ENCODE measurements around the gene MAPKAP1.

The MAPKAP1 gene

DNA sequence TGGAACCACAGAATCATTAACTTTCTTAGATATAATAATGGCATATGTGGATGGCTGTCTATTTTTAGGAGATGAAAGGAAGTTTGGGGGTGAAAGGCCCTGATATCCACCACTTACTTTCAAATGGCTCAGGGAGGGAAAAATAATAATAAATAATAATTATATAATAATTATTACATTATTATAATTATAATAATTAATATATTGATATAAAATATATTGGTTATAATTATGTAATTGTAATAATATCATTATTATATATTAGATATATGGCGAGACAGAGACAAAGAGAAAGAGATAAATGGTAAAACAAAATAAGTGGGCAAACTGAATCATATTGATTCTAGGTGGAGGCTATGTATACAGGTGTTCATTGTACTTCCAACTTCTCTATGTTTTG is 308.8 kb downstream of the MAPKAP1 start:
- no peak for DNase-seq (ENCODE audit: low read depth in 2 of 2, low spot score in 1 of 2)

- no peak for DNase-seq (ENCODE audit: low read depth in 2 of 2, low spot score in 1 of 2)
Observed at GRCh38 chr9:125397736-125398135, 309.3 kb downstream of the MAPKAP1 start.

DNA sequence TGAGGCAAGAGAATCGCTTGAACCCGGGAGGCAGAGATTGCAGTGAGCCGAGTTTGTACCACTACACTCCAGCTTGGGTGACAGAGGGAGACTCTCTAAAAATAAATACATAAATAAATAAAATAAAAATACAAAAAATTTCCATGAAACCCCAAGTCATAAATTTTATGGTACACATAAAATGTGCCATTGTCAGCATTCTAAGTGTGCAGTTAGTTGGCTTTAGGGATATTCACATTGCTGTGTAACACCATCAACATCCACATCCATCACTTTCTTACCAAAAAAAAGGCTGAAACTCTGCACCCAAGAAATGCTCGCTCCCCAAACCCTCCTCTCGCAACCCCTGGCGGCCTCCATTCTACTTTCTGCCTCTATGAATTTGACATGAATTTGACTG is 310.2 kb downstream of the MAPKAP1 start:
- DNase-seq (ENCODE audit: low read depth in 2 of 2, low spot score in 1 of 2): no peak

DNA sequence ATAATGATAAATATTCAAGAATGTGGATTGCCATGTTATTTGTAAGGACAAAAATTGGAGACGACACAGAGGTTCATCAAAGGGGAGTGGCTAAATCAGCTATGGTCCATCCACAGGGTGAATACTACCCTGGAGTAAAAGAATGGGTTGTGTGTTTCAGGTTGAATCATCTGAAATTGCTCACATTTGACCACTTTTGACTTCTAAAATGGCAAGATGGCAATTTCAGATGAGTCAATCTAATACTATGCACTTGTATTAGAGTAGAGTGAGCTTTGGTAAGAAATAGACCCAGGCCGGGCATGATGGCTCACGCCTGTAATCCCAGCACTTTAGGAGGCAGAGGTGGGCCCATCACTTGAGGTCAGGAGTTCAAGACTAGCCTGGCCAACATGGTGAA is 313.6 kb downstream of the MAPKAP1 start:
- no peak for DNase-seq (ENCODE audit: low read depth in 2 of 2, low spot score in 1 of 2)

DNA sequence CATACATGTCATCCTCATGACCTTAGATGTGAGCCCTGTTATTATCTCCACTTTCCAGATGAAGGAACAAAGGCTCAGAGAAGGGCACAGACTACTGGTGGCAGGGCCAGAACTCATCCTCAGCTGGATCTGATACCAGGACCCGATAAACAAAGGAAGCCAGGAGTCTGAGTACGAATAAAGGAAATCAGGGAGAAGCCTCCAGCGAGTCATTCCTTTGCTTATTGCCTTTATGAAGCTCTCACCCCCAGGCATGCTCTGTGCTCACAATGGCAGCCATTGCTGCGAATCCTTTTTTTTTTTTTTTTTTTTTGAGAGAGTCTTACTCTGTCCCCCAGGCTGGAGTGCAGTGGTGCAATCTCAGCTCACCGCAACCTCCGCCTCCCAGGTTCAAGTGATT is 315.3 kb downstream of the MAPKAP1 start:
- no peak for DNase-seq (ENCODE audit: low read depth in 2 of 2, low spot score in 1 of 2)

DNA sequence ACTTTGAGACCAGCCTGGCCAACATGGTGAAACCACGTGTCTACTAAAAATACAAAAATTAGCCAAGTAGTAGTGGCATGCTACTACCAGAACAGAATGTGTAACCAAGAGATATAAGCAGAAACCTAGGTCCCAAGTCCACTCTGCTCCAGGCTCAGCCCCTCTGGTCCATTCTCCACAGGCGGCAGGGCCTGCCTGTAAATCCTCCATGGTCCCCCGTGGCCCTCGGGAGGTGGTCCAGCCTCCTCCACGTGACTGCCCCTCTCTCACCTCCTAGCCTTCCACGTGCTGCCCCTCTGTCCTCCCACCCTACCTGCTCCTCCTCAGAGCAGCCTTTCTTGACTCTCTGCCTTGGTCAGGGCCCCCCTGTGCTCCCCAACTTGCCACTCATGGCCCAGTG is 318.0 kb downstream of the MAPKAP1 start:
- DNase-seq (ENCODE audit: low read depth in 2 of 2, low spot score in 1 of 2): no peak

DNA sequence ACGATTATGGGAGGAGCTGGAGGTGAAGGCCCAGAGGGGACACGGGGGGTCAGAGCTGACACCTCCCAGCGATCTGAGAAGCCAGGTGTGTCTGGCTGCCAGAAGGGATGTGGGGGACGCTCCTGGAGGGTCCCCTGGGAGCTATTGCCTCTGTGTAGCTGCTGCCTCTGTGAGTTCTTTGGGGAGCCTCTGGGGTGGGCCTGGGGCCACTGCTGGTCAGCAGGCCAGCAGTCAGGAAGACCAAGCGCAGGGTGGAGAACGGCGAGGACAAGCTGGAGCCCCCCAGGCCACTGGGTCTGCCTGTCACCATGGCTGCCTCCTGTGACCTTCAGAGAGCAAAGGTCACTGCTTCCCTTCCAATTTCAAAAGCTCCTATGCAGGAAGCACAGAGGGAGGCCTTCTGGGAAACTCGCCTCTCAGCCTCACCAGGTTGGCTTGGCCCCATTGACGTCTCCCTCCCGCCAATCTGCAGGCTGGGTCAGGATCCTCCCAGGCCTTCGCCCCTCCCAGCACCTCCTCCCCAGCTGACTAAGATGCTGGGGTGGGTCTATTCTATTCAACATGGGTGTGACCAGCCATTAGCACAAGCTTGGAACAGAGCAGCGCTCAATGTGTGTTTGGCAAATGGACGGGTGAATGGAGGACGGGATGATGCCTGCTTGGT is 319.0 kb downstream of the MAPKAP1 start:
- no peak for DNase-seq (ENCODE audit: low read depth in 2 of 2, low spot score in 1 of 2)
